ENCODE measurements around the gene LRP1. TPM values are rescaled to one million over a fixed set of nuclear protein-coding genes. Genes with fewer than 3 reads are reported as not detected.
A peak's percentile ranks its signal among the peaks of the same experiment; 100 is the strongest.

The LRP1 gene
- total and polyA plus RNA-seq, 2 of the 13 experiments (the other 11 are each of a cell fraction or from before 2014, with no cell fraction given), result 14.7 to 30.8 TPM

DNA sequence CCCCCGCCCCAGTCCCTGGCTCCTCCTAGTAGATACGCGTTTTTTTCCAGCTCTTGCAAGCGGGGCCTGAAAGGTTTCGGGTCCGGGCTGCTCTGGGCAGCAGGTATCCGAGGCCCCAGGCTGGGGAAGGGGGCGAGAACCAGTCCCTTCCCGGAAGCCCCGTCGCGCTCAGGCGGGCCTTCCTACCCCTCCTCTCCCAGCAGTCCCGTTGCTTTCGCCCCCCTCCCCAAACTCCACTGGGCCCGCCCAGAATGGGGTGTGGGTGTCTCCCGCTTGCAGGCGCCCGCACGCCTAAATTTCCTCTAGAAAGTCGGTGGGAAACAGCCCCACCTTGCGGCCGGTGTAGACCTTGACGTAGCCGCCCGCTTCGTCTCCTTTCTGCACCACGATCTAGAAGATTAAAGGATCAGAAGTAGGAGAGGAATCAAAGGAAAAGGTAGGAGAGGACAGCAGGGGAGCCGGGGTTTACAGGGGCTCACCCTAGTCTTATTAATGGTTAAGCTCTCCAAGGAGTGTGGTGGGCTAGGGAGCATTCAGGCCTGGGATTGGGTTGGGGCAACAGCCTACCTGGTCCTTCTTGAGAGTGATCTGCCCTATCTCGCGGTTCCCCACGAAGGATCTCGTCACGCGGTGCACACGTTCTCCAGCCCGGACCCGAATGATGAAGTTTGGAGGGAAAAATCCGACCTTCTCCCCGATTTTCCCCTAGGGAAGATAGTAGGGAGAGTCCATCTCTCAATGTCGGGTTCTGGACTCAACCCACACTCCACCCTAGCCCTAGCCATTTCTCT is 115.4 kb downstream of the LRP1 start (continued):
- TF ChIP-seq CREB1 (IDR thresholded peaks at IDR 0.05) (no peak), CREB1 (CRISPR knock-in tag; IDR thresholded peaks at IDR 0.05) (peak; percentile 61; the same call in 1 of the 2 replicates), ZNF143 (CRISPR knock-in tag; IDR thresholded peaks at IDR 0.05) (no peak)

DNA sequence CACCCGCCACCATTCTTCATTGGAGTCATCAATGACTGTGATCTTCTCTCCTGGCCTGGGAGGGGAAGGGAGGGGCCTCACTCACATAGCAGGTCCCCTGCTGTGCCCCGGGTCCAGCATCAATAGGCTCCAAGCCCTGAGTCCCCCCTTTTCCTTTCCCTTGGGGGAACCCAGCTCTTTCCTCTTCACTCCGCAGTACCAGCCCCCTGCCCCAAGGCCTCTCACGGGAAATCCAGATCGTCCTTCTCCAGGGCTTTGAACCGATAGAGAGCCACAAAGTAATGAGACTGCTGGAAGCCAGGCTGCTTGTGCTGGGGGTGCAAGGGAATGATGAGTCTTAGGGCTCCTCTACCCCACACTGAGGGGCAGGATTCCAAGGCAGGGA is 116.0 kb downstream of the LRP1 start:
- BruUV-seq (replicated peaks), result no TSS peak
- Histone ChIP-seq H2AFZ (ENCODE audit: low read length) (no peak overlapping the region), H3K36me3 (replicated peaks in 1 of 2; ENCODE audit: control insufficient read depth in 1 of 2, insufficient read depth in 2 of 2, low read length in 2 of 2) (no peaks in the 10 kb centered on the region), H3K27me3 (ENCODE audit: control insufficient read depth in 1 of 2, insufficient read depth in 2 of 2, low read length in 2 of 2) (peaks cover 19 to 54% of the 10 kb centered on the region in 2 experiments), H3K9me3 (ENCODE audit: low read length) (no peaks in the 10 kb centered on the region), H4K20me1 (ENCODE audit: insufficient read depth, low read length) (no peaks in the 10 kb centered on the region), H3K9ac (ENCODE audit: insufficient read depth, low read depth, low read length) (no peak overlapping the region), H3K4me2 (ENCODE audit: low read depth, low read length) (no peak overlapping the region), H3K4me1 (ENCODE audit: insufficient read depth, low read length) (peaks cover 53% of the 10 kb centered on the region), H3K79me2 (ENCODE audit: insufficient read depth, low read length) (no peaks in the 10 kb centered on the region), H3K27ac (ENCODE audit: extremely low read length, insufficient read depth, low read length) (no peak overlapping the region), H3K4me3 (replicated peaks in 1 of 3; ENCODE audit: insufficient read depth in 1 of 3, low read depth in 2 of 3, low read length in 3 of 3) (no peak overlapping the region)
- TF ChIP-seq HOXD1 (CRISPR knock-in tag; IDR thresholded peaks at IDR 0.05) (no peak), STAT5B (CRISPR knock-in tag; IDR thresholded peaks at IDR 0.05) (no peak), KDM3A (CRISPR knock-in tag; IDR thresholded peaks at IDR 0.05; ENCODE audit: low read depth) (no peak), ZNF234 (CRISPR knock-in tag; conservative IDR thresholded peaks at IDR 0.05) (no peak), ZNF564 (CRISPR knock-in tag; IDR thresholded peaks at IDR 0.05) (no peak), ZNF777 (CRISPR knock-in tag; IDR thresholded peaks at IDR 0.05) (no peak)
- TF ChIP-seq, protein P1, sequence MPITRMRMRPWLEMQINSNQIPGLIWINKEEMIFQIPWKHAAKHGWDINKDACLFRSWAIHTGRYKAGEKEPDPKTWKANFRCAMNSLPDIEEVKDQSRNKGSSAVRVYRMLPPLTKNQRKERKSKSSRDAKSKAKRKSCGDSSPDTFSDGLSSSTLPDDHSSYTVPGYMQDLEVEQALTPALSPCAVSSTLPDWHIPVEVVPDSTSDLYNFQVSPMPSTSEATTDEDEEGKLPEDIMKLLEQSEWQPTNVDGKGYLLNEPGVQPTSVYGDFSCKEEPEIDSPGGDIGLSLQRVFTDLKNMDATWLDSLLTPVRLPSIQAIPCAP (CRISPR knock-in tag; IDR thresholded peaks at IDR 0.05; ENCODE audit: low read depth), result no peak
- intact Hi-C loops (cut with micrococcal nuclease; ENCODE audit: unreplicated experiment) (no loop called here), in situ Hi-C loops (cut with HindIII; ENCODE audit: extremely low pct_ligation_motif_present, low pct_unique_long_range_greater_than_20kb) (no loop called here)
- FAIRE-seq, result no peak
- POLR2A ChIA-PET, result interaction anchor here (8.9 kb wide), 1 partner anchor 14 kb away, joined by 116 read pairs; the partner anchor contains the start of gene SHMT2
- no peak for DNase-seq (ENCODE audit: low spot score)
- no peak for ATAC-seq
- CTCF ChIA-PET (ENCODE audit: low intra/inter-chr PET ratio, low total read pairs), result interaction anchor here (1.5 to 11.7 kb wide), 2 partner anchors 19 to 31 kb away, joined by 6 to 308 read pairs; partner anchors contain the start of gene NXPH4
- 36% methylated on average over 6 of the region's 6 CpGs for WGBS (ENCODE audit: low lambda C conversion rate)

Measured in HepG2 (cell line).